ENCODE measurements around the gene UBE2G2. TPM values are rescaled to one million over a fixed set of nuclear protein-coding genes. Genes with fewer than 3 reads are reported as not detected.

The UBE2G2 gene
- total and polyA plus RNA-seq, 8 donors: 75.0 to 157 (median 131) TPM

GRCh38 chr21:44723177-44724131 lies 78.2 kb downstream of the UBE2G2 start:
- TF ChIP-seq CTCF (IDR thresholded peaks at IDR 0.05): no peak
- H3K27me3 ChIP-seq: peaks cover 19 to 94% of the 10 kb centered on the region in 2 donors
- no peak for ATAC-seq
- H3K36me3 ChIP-seq: no peaks in the 10 kb centered on the region
- no peak overlapping the region for H3K4me3 ChIP-seq
- no peaks in the 10 kb centered on the region for H3K4me1 ChIP-seq
- no peak overlapping the region for H3K27ac ChIP-seq
- intact Hi-C loops (cut with DNase I): no loop called here
- H3K9me3 ChIP-seq: no peaks in the 10 kb centered on the region
- DNase-seq: peak in 1 of 4 donors; percentile 8

- Histone ChIP-seq H3K4me3 (no peak overlapping the region), H3K4me1 (no peaks in the 10 kb centered on the region), H3K27me3 (peaks cover 19 to 96% of the 10 kb centered on the region in 2 donors), H3K9me3 (no peaks in the 10 kb centered on the region), H3K27ac (no peak overlapping the region), H3K36me3 (no peaks in the 10 kb centered on the region)
- ATAC-seq: no peak
- no peak for TF ChIP-seq CTCF (IDR thresholded peaks at IDR 0.05)
- DNase-seq: no peak
- intact Hi-C loops (cut with DNase I): no loop called here
These were observed 78.9 kb downstream of the UBE2G2 start for GRCh38 chr21:44722731-44723130.

- no peaks in the 10 kb centered on the region for H3K4me1 ChIP-seq
- no peak overlapping the region for H3K27ac ChIP-seq
- DNase-seq: no peak
- intact Hi-C loops (cut with DNase I): no loop called here
- H3K27me3 ChIP-seq: peaks cover 19 to 86% of the 10 kb centered on the region in 2 donors
- H3K36me3 ChIP-seq: no peaks in the 10 kb centered on the region
- no peak for ATAC-seq
- TF ChIP-seq CTCF (IDR thresholded peaks at IDR 0.05): no peak
- H3K9me3 ChIP-seq: no peaks in the 10 kb centered on the region
- no peak overlapping the region for H3K4me3 ChIP-seq
These were observed 81.5 kb downstream of the UBE2G2 start for GRCh38 chr21:44720170-44720569.

Other genes starting within 250 kb of the UBE2G2 start
- not detected for gene KRTAP10-3, start 243.0 kb downstream of the UBE2G2 start, total RNA-seq
- not detected for gene KRTAP10-3, start 243.0 kb downstream of the UBE2G2 start, polyA plus RNA-seq (ENCODE audit: insufficient read length in 6 of 6)
- not detected for gene KRTAP10-4, start 228.1 kb downstream of the UBE2G2 start, total RNA-seq
- not detected for gene KRTAP10-4, start 228.1 kb downstream of the UBE2G2 start, polyA plus RNA-seq (ENCODE audit: insufficient read length in 6 of 6)
- gene KRTAP10-5, start 221.2 kb downstream of the UBE2G2 start, total RNA-seq: not detected
- not detected for gene KRTAP10-5, start 221.2 kb downstream of the UBE2G2 start, polyA plus RNA-seq (ENCODE audit: insufficient read length in 6 of 6)
- gene KRTAP10-6, start 209.3 kb downstream of the UBE2G2 start, total RNA-seq: not detected
- not detected for gene KRTAP10-6, start 209.3 kb downstream of the UBE2G2 start, polyA plus RNA-seq (ENCODE audit: insufficient read length in 6 of 6)
- not detected for gene KRTAP10-7, start 201.2 kb downstream of the UBE2G2 start, total RNA-seq
- not detected for gene KRTAP10-7, start 201.2 kb downstream of the UBE2G2 start, polyA plus RNA-seq (ENCODE audit: insufficient read length in 6 of 6)
- not detected for gene KRTAP10-8, start 189.7 kb downstream of the UBE2G2 start, total RNA-seq
- gene KRTAP10-8, start 189.7 kb downstream of the UBE2G2 start, polyA plus RNA-seq (ENCODE audit: insufficient read length in 6 of 6): not detected
- not detected for gene KRTAP10-9, start 174.7 kb downstream of the UBE2G2 start, total RNA-seq
- gene KRTAP10-9, start 174.7 kb downstream of the UBE2G2 start, polyA plus RNA-seq (ENCODE audit: insufficient read length in 6 of 6): not detected
- not detected for gene KRTAP10-10, start 164.5 kb downstream of the UBE2G2 start, total RNA-seq
- not detected for gene KRTAP10-10, start 164.5 kb downstream of the UBE2G2 start, polyA plus RNA-seq (ENCODE audit: insufficient read length in 6 of 6)
- not detected for gene KRTAP10-11, start 155.4 kb downstream of the UBE2G2 start, total RNA-seq
- not detected for gene KRTAP10-11, start 155.4 kb downstream of the UBE2G2 start, polyA plus RNA-seq (ENCODE audit: insufficient read length in 6 of 6)
- not detected for gene KRTAP12-4, start 147.2 kb downstream of the UBE2G2 start, total RNA-seq
- gene KRTAP12-4, start 147.2 kb downstream of the UBE2G2 start, polyA plus RNA-seq (ENCODE audit: insufficient read length in 6 of 6): not detected
- gene KRTAP12-3, start 143.9 kb downstream of the UBE2G2 start, total RNA-seq: not detected
- not detected for gene KRTAP12-3, start 143.9 kb downstream of the UBE2G2 start, polyA plus RNA-seq (ENCODE audit: insufficient read length in 6 of 6)
- not detected for gene KRTAP12-2, start 134.9 kb downstream of the UBE2G2 start, total RNA-seq
- not detected for gene KRTAP12-2, start 134.9 kb downstream of the UBE2G2 start, polyA plus RNA-seq (ENCODE audit: insufficient read length in 6 of 6)
- gene KRTAP12-1, start 119.7 kb downstream of the UBE2G2 start, total RNA-seq: not detected
- gene KRTAP12-1, start 119.7 kb downstream of the UBE2G2 start, polyA plus RNA-seq (ENCODE audit: insufficient read length in 6 of 6): not detected
- gene KRTAP10-12, start 104.6 kb downstream of the UBE2G2 start, total RNA-seq: not detected
- not detected for gene KRTAP10-12, start 104.6 kb downstream of the UBE2G2 start, polyA plus RNA-seq (ENCODE audit: insufficient read length in 6 of 6)
- gene TSPEAR, start 90.2 kb downstream of the UBE2G2 start, total RNA-seq: under 1 TPM; 0.10 to 0.26 TPM
- gene TSPEAR, start 90.2 kb downstream of the UBE2G2 start, polyA plus RNA-seq (ENCODE audit: insufficient read length in 6 of 6): 1 to 10 TPM; 2.4 to 4.7 (median 3.5) TPM
- 10 to 100 TPM; 92.4 to 99.3 TPM for gene SUMO3, start 16.2 kb upstream of the UBE2G2 start, total RNA-seq
- 100 to 1,000 TPM; 114 to 136 (median 123) TPM for gene SUMO3, start 16.2 kb upstream of the UBE2G2 start, polyA plus RNA-seq (ENCODE audit: insufficient read length in 6 of 6)
- 100 to 1,000 TPM; 247 to 263 TPM for gene PTTG1IP, start 71.9 kb upstream of the UBE2G2 start, total RNA-seq
- gene PTTG1IP, start 71.9 kb upstream of the UBE2G2 start, polyA plus RNA-seq (ENCODE audit: insufficient read length in 6 of 6): 100 to 1,000 TPM; 195 to 240 (median 214) TPM
- 100 to 1,000 TPM; 185 to 404 TPM for gene ITGB2, start 119.1 kb upstream of the UBE2G2 start, total RNA-seq
- 10 to 100 TPM in 4 of 6 donors, 1 to 10 TPM in 2; 7.7 to 15.8 (median 10.5) TPM for gene ITGB2, start 119.1 kb upstream of the UBE2G2 start, polyA plus RNA-seq (ENCODE audit: insufficient read length in 6 of 6)
- 10 to 100 TPM; 16.4 to 29.6 TPM for gene SLX9, start 138.2 kb upstream of the UBE2G2 start, total RNA-seq
- gene SLX9, start 138.2 kb upstream of the UBE2G2 start, polyA plus RNA-seq (ENCODE audit: insufficient read length in 6 of 6): 10 to 100 TPM; 11.5 to 19.6 (median 14.5) TPM